Central memory CD8-positive, alpha-beta T cell (primary cell): ENCODE data around the gene SLC13A5.

Source experiments
- ATAC-seq: fragments of 150-1000 bp; cut with Tn5 transposase; replicated peaks from 2 replicates; pipeline ENCODE4 v1.10.0; 2022; ENCODE audit warnings: mild to moderate bottlenecking, moderate FRiP score, moderate number of reproducible peaks; ENCODE audit not compliant: poor library complexity, severe bottlenecking; ENCODE audit errors: extremely low read depth
- DNase-seq, 2 donors: peaks; one replicate each; pipeline ENCODE4 v3.0.0; 2021; ENCODE audit warnings: low spot score in 2 of 2
- H3K27ac Mint-ChIP-seq: one replicate; pipeline ENCODE4 v1.8.0; 2022; ENCODE audit warnings: low read depth, mild to moderate bottlenecking, moderate library complexity, mixed read lengths
- H3K27me3 Mint-ChIP-seq: one replicate; pipeline ENCODE4 v1.8.0; 2022; ENCODE audit warnings: mixed read lengths
- H3K36me3 Mint-ChIP-seq: one replicate; pipeline ENCODE4 v1.8.0; 2022; ENCODE audit warnings: mild to moderate bottlenecking, moderate library complexity, mixed read lengths; ENCODE audit not compliant: insufficient read depth
- H3K4me1 Mint-ChIP-seq: one replicate; pipeline ENCODE4 v1.8.0; 2022; ENCODE audit warnings: mixed read lengths
- H3K4me3 Mint-ChIP-seq: one replicate; pipeline ENCODE4 v1.8.0; 2022; ENCODE audit warnings: mild to moderate bottlenecking, moderate library complexity, mixed read lengths
- H3K9me3 Mint-ChIP-seq: one replicate; pipeline ENCODE4 v1.8.0; 2022; ENCODE audit warnings: mixed read lengths

The SLC13A5 gene

GRCh38 chr17:6636616-6637457 lies 76.3 kb downstream of the SLC13A5 start:
- DNase-seq (no peak), ATAC-seq (no peak)
- Mint-ChIP-seq H3K36me3 (peaks cover 33% of the 10 kb centered on the region), H3K4me1 (peaks cover 50% of the 10 kb centered on the region), H3K4me3 (no peak overlapping the region), H3K9me3 (no peaks in the 10 kb centered on the region), H3K27ac (peak overlapping the region; percentile 47), H3K27me3 (no peaks in the 10 kb centered on the region)

- H3K36me3 Mint-ChIP-seq: peaks cover 30% of the 10 kb centered on the region
- no peaks in the 10 kb centered on the region for H3K27me3 Mint-ChIP-seq
- H3K9me3 Mint-ChIP-seq: no peaks in the 10 kb centered on the region
Measured at GRCh38 chr17:6636105-6636504, 77.1 kb downstream of the SLC13A5 start.

More at GRCh38 chr17:6636105-6636504, 77.1 kb downstream of the SLC13A5 start:
- H3K4me1 Mint-ChIP-seq: peaks cover 48% of the 10 kb centered on the region
- no peak for ATAC-seq
- no peak overlapping the region for H3K27ac Mint-ChIP-seq
- DNase-seq: no peak
- H3K4me3 Mint-ChIP-seq: no peak overlapping the region
